ENCODE data around the gene NHERF1. TPM values are rescaled to one million over a fixed set of nuclear protein-coding genes. Genes with fewer than 3 reads are reported as not detected.
A peak's percentile ranks its signal among the peaks of the same experiment; 100 is the strongest.

Gene NHERF1
- total and polyA plus RNA-seq, 2 experiments from 2014 or later: 78.2 to 111 TPM

- TF ChIP-seq CTCF (IDR thresholded peaks at IDR 0.05; ENCODE audit: low read depth, low read length): no peak
- Histone ChIP-seq H3K9me3 (ENCODE audit: low read depth) (no peaks in the 10 kb centered on the region), H3K27ac (peak overlapping the region; percentile 57), H3K27me3 (no peaks in the 10 kb centered on the region), H3K4me1 (ENCODE audit: low read depth) (peaks cover 7% of the 10 kb centered on the region), H3K4me3 (peak overlapping the region; percentile 61), H3K36me3 (no peaks in the 10 kb centered on the region)
- no peak for DNase-seq (ENCODE audit: low read depth in 1 of 2, low spot score in 1 of 2)
Observed at GRCh38 chr17:74776990-74777389, 28.6 kb downstream of the NHERF1 start.

- no peak for TF ChIP-seq CTCF (IDR thresholded peaks at IDR 0.05; ENCODE audit: low read depth, low read length)
- Histone ChIP-seq H3K4me1 (ENCODE audit: low read depth) (peaks cover 7% of the 10 kb centered on the region), H3K9me3 (ENCODE audit: low read depth) (no peaks in the 10 kb centered on the region), H3K27me3 (no peaks in the 10 kb centered on the region), H3K4me3 (no peak overlapping the region), H3K27ac (no peak overlapping the region), H3K36me3 (no peaks in the 10 kb centered on the region)
- peak in 1 of 2 donors; percentile 22 for DNase-seq (ENCODE audit: low read depth in 1 of 2, low spot score in 1 of 2)
Observed at GRCh38 chr17:74777901-74778515, 29.6 kb downstream of the NHERF1 start.

DNA sequence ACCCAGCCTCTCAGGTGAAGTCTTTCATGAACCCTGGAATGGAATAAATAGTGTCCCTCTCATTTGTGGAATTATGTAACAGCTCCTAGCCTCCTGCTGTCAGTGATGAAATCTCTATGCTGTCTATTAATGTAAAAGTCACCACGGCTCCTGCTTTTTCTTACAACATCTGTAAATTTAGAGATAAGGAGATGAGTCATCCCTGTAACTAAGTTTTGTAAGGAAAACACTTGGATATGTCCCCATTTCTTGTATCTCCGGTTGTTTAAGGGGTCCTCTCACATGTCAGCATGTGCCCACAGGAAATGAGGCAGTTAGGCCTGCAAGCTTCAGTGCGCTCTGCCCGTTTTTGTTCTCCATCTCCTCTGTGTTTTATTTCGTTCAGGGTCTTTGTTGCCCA lies 30.5 kb downstream of the NHERF1 start:
- Histone ChIP-seq H3K9me3 (ENCODE audit: low read depth) (no peaks in the 10 kb centered on the region), H3K27me3 (no peaks in the 10 kb centered on the region), H3K4me3 (no peak overlapping the region), H3K27ac (no peak overlapping the region), H3K4me1 (ENCODE audit: low read depth) (peaks cover 7% of the 10 kb centered on the region), H3K36me3 (no peaks in the 10 kb centered on the region)
- peak in 1 of 2 donors; percentile 82 for DNase-seq (ENCODE audit: low read depth in 1 of 2, low spot score in 1 of 2)
- TF ChIP-seq CTCF (IDR thresholded peaks at IDR 0.05; ENCODE audit: low read depth, low read length): no peak

DNA sequence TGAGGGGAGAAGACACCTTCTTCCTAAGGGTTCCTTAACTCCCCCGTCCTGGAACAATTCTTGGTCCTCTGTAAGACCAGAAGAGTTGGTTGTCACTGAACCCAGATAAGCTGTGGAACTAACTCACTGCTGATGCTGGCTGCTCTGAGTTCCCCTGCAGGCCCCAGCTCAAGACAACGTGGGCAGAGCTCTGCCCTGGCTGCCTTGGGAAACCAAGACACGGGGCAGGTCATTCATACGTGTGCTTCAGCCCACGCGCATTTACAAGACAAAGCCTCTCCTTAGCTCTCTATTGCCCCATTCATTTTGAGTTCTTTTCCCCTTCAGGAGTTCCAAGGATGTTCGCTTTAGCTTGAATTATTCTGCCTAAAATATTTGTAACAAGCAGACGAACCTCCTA lies 31.1 kb downstream of the NHERF1 start:
- H3K4me1 ChIP-seq (ENCODE audit: low read depth): peaks cover 7% of the 10 kb centered on the region
- H3K4me3 ChIP-seq: no peak overlapping the region
- no peaks in the 10 kb centered on the region for H3K27me3 ChIP-seq
- H3K9me3 ChIP-seq (ENCODE audit: low read depth): no peaks in the 10 kb centered on the region
- TF ChIP-seq CTCF (IDR thresholded peaks at IDR 0.05; ENCODE audit: low read depth, low read length): no peak
- no peak overlapping the region for H3K27ac ChIP-seq
- DNase-seq (ENCODE audit: low read depth in 1 of 2, low spot score in 1 of 2): no peak
- no peaks in the 10 kb centered on the region for H3K36me3 ChIP-seq

DNA sequence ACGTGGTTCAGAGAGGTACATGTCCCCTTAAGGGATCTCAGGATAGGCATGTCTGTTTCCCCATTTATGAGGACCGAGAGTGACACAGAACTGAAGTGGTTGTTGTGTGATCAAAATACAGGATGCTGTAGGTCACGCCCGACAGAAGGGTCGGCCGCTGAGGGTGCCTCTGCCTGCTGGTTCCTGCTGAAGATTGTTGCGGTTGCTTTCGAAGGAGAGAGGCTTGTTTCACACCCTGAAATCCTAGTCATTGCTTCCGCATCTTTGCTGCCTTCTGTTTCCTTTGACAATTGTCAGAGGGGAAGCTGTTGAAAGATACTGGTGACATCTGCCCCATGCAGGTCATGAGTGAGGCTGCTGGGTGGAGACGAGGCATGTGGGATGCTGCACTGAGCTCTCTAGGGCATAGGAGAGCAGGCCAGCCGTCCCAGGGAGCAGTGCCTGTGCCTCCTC lies 31.5 kb downstream of the NHERF1 start:
- no peak overlapping the region for H3K4me3 ChIP-seq
- peaks cover 7% of the 10 kb centered on the region for H3K4me1 ChIP-seq (ENCODE audit: low read depth)
- H3K9me3 ChIP-seq (ENCODE audit: low read depth): no peaks in the 10 kb centered on the region
- H3K27me3 ChIP-seq: no peaks in the 10 kb centered on the region
- H3K36me3 ChIP-seq: no peaks in the 10 kb centered on the region
- TF ChIP-seq CTCF (IDR thresholded peaks at IDR 0.05; ENCODE audit: low read depth, low read length): no peak
- H3K27ac ChIP-seq: no peak overlapping the region
- no peak for DNase-seq (ENCODE audit: low read depth in 1 of 2, low spot score in 1 of 2)

All from cardiac muscle cell (in vitro differentiated cells and primary cell).